HG02884 (cell line): Measurements from ENCODE around the gene TMEM187.

Source experiments
- ATAC-seq: cut with Tn5 transposase; IDR thresholded peaks from one replicate; pipeline ENCODE4 v1.9.1; 2021; ENCODE audit warnings: mild to moderate bottlenecking, moderate library complexity; ENCODE audit not compliant: unreplicated experiment

TMEM187 gene

GRCh38 chrX:153972368-153973126 is at the start of gene TMEM187:
TMEM187 (plus strand) TSS chrX:153972754; CDS start chrX:153982063, 9,309 bp downstream.
- peak; percentile 39 for ATAC-seq

GRCh38 chrX:153922932-153923857 is 49.4 kb upstream of the TMEM187 start:
- no peak for ATAC-seq

GRCh38 chrX:153924149-153924861 is 48.2 kb upstream of the TMEM187 start:
- no peak for ATAC-seq

- no peak for ATAC-seq
Observed at GRCh38 chrX:153925387-153925738, 47.2 kb upstream of the TMEM187 start.

GRCh38 chrX:153925739-153926551 is 46.6 kb upstream of the TMEM187 start, which contains the start of gene ARHGAP4:
ARHGAP4 (minus strand) TSS chrX:153926264; CDS start chrX:153926202, 62 bp downstream.
- ATAC-seq: no peak

- ATAC-seq: no peak
Observed at GRCh38 chrX:153926552-153926857, 46.0 kb upstream of the TMEM187 start.

- peak; percentile 46 for ATAC-seq
Observed at GRCh38 chrX:153926858-153927671, 45.5 kb upstream of the TMEM187 start.

- no peak for ATAC-seq
Observed at GRCh38 chrX:153927672-153927921, 45.0 kb upstream of the TMEM187 start.

GRCh38 chrX:153927922-153928760 is 44.4 kb upstream of the TMEM187 start:
- peak; percentile 59 for ATAC-seq

- no peak for ATAC-seq
Observed at GRCh38 chrX:153928846-153929245, 43.7 kb upstream of the TMEM187 start.

- no peak for ATAC-seq
Observed at GRCh38 chrX:153929576-153929975, 43.0 kb upstream of the TMEM187 start.

GRCh38 chrX:153930011-153930910 is 42.3 kb upstream of the TMEM187 start:
- no peak for ATAC-seq

GRCh38 chrX:153931151-153931550 is 41.4 kb upstream of the TMEM187 start:
- ATAC-seq: no peak

- ATAC-seq: no peak
Observed at GRCh38 chrX:153931748-153932147, 40.8 kb upstream of the TMEM187 start.

GRCh38 chrX:153932220-153932915 is 40.2 kb upstream of the TMEM187 start:
- no peak for ATAC-seq

GRCh38 chrX:153933748-153934147 is 38.8 kb upstream of the TMEM187 start:
- ATAC-seq: no peak

GRCh38 chrX:153934148-153934761 is 38.3 kb upstream of the TMEM187 start:
- peak; percentile 17 for ATAC-seq
